Measurements from ENCODE around the gene MS4A10. TPM values are rescaled to one million over a fixed set of nuclear protein-coding genes. Genes with fewer than 3 reads are reported as not detected.

MS4A10 gene
- total RNA-seq, 6 experiments from 2014 or later, result not detected

DNA sequence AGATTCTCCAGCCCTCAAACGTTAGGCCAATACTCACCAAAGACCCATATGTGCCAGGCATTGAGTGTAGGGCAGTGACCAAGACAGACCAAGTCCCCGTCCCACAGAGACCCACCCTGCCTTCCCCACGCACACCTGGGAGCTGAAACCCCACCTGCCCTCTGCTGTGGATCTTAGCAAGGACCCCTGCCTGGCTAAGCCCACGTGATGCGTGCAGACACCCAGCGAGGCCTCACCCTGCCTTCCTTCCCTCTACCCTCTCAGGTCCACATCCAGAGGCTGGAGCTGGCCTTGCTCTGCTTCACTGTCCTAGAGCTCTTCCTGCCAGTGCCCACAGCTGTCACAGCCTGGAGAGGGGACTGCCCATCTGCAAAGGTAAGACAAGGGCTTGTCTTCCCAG lies 10.2 kb downstream of the MS4A10 start:
- Mint-ChIP-seq H3K4me3 (no peak overlapping the region), H3K36me3 (ENCODE audit: low read depth) (no peaks in the 10 kb centered on the region), H3K9me3 (peaks cover 4% of the 10 kb centered on the region; the same call in 1 of the 2 replicates), H3K4me1 (ENCODE audit: low read depth) (no peaks in the 10 kb centered on the region), H3K27me3 (ENCODE audit: insufficient read depth) (peaks cover 29% of the 10 kb centered on the region), H3K27ac (no peak overlapping the region)
- TF ChIP-seq, protein P1, sequence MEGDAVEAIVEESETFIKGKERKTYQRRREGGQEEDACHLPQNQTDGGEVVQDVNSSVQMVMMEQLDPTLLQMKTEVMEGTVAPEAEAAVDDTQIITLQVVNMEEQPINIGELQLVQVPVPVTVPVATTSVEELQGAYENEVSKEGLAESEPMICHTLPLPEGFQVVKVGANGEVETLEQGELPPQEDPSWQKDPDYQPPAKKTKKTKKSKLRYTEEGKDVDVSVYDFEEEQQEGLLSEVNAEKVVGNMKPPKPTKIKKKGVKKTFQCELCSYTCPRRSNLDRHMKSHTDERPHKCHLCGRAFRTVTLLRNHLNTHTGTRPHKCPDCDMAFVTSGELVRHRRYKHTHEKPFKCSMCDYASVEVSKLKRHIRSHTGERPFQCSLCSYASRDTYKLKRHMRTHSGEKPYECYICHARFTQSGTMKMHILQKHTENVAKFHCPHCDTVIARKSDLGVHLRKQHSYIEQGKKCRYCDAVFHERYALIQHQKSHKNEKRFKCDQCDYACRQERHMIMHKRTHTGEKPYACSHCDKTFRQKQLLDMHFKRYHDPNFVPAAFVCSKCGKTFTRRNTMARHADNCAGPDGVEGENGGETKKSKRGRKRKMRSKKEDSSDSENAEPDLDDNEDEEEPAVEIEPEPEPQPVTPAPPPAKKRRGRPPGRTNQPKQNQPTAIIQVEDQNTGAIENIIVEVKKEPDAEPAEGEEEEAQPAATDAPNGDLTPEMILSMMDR (IDR thresholded peaks at IDR 0.05), result no peak
- no peak for DNase-seq

DNA sequence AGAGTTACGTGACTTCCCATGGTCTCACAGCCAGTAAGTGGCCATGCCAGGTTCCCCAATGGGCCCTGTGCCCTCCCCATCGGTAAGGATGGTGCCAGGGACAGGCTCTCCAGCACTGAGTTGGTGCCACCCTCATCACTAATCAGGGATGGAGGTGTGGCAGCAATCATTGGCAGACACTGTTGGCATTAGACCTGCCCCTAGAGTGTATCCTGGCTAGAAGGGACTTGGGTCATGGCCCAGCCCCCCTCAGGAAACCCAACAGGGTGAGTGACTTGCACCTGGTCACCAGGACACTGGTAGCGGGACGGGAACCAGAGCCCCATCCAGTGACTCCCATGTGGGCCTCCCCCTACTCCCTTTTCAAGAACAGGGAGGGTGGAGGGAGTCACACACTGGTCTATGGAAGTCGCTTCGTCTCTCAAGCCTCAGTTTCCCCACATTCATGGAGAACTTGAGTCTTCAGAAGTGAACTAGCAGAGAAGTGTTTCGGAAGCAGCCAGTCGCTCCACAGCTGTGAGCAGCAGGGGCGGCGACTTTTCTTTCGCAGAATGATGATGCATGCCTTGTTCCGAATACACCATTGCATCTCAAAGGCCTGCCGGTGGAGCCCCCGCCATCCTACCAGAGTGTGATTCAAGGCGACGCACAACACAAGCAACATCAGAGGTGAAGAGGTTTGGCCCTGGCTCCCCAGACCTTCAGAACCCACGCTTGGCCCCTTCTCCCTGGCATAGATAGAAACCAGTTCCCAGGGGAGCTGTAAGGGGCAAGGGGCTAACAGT lies 12.9 kb downstream of the MS4A10 start:
- no peaks in the 10 kb centered on the region for H3K9me3 Mint-ChIP-seq
- H3K27ac Mint-ChIP-seq, result no peak overlapping the region
- H3K4me3 Mint-ChIP-seq, result no peak overlapping the region

DNA sequence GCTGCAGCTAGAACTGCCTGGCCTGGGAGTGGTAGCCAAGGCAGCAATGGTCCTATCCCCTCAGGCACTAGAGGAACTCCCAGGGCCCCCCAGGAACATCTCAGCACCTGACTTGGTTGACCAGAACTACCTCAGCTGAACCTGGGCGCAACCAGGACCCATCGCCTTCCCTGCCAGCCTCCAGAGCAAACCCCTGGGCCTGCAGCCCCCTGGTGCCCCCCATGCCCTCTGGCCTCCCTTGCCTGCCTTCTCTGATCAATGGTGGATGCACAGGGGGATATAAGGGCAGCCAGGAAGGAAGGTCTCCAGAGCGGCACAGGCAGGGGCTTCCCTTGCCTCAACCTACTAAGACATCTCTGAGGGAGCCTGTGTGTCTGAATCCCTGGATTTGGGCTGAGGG lies 13.5 kb downstream of the MS4A10 start:
- no peak for DNase-seq
- H3K27me3 Mint-ChIP-seq (ENCODE audit: insufficient read depth), result peaks cover 35% of the 10 kb centered on the region
- no peaks in the 10 kb centered on the region for H3K36me3 Mint-ChIP-seq (ENCODE audit: low read depth)
- no peaks in the 10 kb centered on the region for H3K9me3 Mint-ChIP-seq
- H3K4me3 Mint-ChIP-seq, result no peak overlapping the region
- TF ChIP-seq, protein P1 (IDR thresholded peaks at IDR 0.05), result no peak
- no peaks in the 10 kb centered on the region for H3K4me1 Mint-ChIP-seq (ENCODE audit: low read depth)
- no peak overlapping the region for H3K27ac Mint-ChIP-seq

More for the DNA sequence above, 12.9 kb downstream of the MS4A10 start:
- TF ChIP-seq, protein P1 (IDR thresholded peaks at IDR 0.05), result no peak
- DNase-seq, result no peak
- H3K27me3 Mint-ChIP-seq (ENCODE audit: insufficient read depth), result peaks cover 31% of the 10 kb centered on the region
- H3K4me1 Mint-ChIP-seq (ENCODE audit: low read depth), result no peaks in the 10 kb centered on the region
- H3K36me3 Mint-ChIP-seq (ENCODE audit: low read depth), result no peaks in the 10 kb centered on the region

DNA sequence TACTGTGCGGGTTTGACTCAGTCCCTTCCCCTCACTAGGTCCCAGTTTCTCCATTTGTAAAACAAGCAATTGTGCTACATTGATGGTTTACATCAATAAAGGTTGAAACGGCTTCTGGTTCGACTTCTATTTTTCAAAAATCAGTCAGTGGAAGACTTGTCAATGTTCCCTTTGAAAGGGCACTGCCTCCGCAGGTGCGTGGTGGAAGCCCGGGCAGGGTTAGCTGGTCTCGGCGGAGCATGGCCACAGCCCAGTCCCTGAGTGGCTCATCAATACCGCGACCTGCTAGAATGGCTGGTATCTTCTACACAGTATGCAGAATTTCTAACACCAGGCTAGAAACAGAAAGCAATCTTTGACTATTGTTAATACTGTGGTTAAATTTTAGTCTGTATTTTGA lies 16.1 kb downstream of the MS4A10 start:
- DNase-seq, result no peak
- Mint-ChIP-seq H3K27ac (no peak overlapping the region), H3K4me3 (no peak overlapping the region), H3K4me1 (ENCODE audit: low read depth) (no peaks in the 10 kb centered on the region), H3K9me3 (no peaks in the 10 kb centered on the region), H3K36me3 (ENCODE audit: low read depth) (no peaks in the 10 kb centered on the region), H3K27me3 (ENCODE audit: insufficient read depth) (peaks cover 38% of the 10 kb centered on the region)
- TF ChIP-seq, protein P1 (IDR thresholded peaks at IDR 0.05), result no peak

DNA sequence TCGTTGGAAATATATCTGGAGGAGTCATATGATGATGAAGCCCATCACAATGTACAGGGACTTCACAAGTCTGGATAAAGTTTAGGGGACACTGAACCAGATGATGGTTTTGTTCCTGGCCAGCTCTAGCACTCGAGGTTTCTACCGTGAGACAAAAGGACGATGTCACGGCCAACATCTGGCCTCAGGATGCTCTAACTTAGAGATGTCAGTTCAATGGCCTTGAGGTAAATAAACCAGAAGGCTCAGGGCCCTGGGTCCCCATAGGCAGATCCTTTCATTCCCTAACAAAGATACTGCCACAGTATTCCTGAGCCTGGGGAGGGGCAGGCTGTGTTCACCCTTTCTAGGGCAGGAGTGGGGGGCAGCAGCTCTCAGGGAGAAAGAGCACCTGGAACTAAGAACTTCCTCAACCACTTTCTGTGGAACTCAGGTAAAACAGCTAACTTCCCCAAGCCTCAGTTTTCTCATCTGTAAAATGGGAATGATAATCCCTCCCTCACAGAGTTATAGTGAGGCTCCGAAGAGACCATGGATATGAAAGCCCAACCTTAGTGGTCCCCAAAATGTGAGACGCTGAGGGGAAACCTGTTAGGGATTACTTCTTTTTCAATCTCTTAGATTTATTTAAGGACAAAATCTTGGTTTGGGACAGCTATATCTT lies 18.3 kb downstream of the MS4A10 start:
- TF ChIP-seq, protein P1 (IDR thresholded peaks at IDR 0.05), result no peak
- H3K4me1 Mint-ChIP-seq (ENCODE audit: low read depth), result no peaks in the 10 kb centered on the region
- no peaks in the 10 kb centered on the region for H3K9me3 Mint-ChIP-seq
- no peak overlapping the region for H3K4me3 Mint-ChIP-seq
- no peaks in the 10 kb centered on the region for H3K36me3 Mint-ChIP-seq (ENCODE audit: low read depth)
- H3K27me3 Mint-ChIP-seq (ENCODE audit: insufficient read depth), result peaks cover 33% of the 10 kb centered on the region
- DNase-seq, result no peak
- no peak overlapping the region for H3K27ac Mint-ChIP-seq

Data from HFFc6 (cell line).